ENCODE measurements around the gene SLC17A2. TPM values are rescaled to one million over a fixed set of nuclear protein-coding genes. Genes with fewer than 3 reads are reported as not detected.

Gene SLC17A2, protein sequence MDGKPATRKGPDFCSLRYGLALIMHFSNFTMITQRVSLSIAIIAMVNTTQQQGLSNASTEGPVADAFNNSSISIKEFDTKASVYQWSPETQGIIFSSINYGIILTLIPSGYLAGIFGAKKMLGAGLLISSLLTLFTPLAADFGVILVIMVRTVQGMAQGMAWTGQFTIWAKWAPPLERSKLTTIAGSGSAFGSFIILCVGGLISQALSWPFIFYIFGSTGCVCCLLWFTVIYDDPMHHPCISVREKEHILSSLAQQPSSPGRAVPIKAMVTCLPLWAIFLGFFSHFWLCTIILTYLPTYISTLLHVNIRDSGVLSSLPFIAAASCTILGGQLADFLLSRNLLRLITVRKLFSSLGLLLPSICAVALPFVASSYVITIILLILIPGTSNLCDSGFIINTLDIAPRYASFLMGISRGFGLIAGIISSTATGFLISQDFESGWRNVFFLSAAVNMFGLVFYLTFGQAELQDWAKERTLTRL
- total RNA-seq, result not detected
- long read RNA-seq, result 0 reads

DNA sequence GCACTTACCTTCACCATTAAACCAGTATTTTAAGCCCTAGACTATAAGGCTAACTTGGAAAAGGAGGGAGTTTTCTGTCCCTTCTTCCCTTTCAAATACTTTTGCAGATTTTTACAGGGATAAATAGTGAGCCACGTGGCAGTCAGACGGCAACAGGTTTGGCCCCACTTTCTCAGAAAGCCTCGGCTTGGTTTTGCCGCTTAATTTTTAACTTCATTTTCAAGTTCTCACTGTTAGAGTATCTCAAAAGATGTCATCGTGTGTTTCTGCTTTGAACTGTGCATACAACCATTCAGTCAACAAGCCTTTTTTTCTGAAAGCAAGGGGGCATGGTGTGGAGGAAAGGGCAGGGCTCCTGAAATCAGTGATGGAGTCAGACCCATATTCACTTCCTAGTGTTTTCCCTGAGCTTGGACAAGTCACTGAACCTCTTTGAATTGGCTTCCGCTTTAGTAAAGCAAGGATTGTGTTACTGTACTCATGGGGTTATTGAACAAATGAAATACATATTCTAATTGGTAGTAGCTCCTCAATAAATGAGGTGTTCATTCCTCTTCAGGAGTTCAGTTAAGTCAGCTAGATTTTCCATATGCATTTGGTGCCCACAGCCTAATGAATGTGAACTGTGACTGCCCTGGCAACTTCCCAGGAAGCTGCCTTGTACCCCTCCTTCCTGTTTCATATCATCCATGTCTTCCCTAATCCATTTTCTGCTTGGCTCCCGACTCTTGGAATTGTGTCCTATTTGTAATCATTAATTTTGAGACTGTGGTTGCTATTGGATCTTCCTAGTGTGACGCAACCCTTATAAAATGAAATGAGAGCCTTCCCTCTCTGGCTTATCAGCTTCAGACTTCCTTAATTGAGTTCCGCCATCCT lies at the start of gene SLC17A2:
Gene SLC17A2, minus strand, starts transcription at position 160 of the 879 bp plus-strand sequence. CDS start 4,895 bp downstream, outside the sequence.
- no peak for DNase-seq
- intact Hi-C loops (cut with DNase I), result no loop called here
- ATAC-seq (ENCODE audit: poor library complexity), result no peak

- intact Hi-C loops (cut with DNase I), result no loop called here
- ATAC-seq (ENCODE audit: poor library complexity) (no peak), DNase-seq (no peak)
These were observed 45.6 kb upstream of the SLC17A2 start for GRCh38 chr6:25975923-25976560.

DNA sequence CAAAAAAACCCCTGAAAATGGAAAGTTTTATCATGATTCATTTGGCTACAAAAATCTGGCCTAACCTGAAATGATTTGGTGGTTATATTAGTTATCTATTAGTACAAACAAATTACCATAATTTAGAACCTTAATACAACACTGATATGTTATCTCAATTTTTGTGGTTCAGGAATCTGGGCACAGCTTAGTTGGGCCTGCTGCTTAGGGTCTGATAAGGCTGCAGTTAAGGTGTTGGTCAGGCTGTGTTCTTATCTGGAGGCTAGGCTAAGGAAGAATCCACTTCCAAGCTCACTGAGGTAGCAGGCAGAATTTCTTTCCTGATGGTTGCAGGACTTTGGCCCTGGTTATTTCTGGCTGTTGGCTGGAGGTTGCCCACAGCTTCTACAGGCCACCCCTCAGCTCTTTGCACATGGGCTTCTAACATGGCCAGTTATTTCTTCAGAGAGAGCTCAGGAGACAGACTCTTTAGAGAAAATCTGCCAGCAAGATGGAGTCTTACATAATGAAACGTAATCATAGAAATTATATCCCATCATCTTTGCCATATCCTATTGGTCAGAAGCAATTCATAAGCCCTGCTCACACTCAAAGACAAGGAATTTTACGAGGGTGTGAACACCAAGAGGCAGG lies 43.5 kb upstream of the SLC17A2 start:
- intact Hi-C loops (cut with DNase I), result no loop called here
- no peak for DNase-seq
- ATAC-seq (ENCODE audit: poor library complexity), result no peak

- ATAC-seq (ENCODE audit: poor library complexity) (no peak), DNase-seq (no peak)
- intact Hi-C loops (cut with DNase I), result no loop called here
These were observed 42.4 kb upstream of the SLC17A2 start for GRCh38 chr6:25972902-25973301.

DNA sequence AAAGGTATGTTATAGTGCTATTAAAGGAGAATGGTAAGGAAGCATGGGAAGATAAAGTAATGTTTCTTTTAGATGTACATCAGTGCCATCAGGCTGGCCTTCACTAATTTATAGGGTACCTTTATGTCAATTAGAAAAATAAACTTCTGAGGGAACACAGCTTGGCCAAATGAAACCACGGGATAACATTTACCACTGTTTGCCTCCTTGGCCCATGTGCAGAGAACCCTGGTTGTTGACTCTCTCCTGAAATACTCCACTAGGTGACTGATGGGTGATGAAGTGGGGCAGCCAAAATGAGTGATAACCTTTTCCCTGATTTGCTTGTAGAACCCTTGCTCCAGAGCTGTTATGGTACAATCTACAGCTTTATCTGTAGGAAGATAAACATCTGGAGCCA lies 41.6 kb upstream of the SLC17A2 start:
- ATAC-seq (ENCODE audit: poor library complexity) (no peak), DNase-seq (no peak)
- intact Hi-C loops (cut with DNase I), result no loop called here

GRCh38 chr6:25971187-25971821 lies 40.8 kb upstream of the SLC17A2 start:
- ATAC-seq (ENCODE audit: poor library complexity), result peak; percentile 73
- DNase-seq, result no peak
- intact Hi-C loops (cut with DNase I), result no loop called here

DNA sequence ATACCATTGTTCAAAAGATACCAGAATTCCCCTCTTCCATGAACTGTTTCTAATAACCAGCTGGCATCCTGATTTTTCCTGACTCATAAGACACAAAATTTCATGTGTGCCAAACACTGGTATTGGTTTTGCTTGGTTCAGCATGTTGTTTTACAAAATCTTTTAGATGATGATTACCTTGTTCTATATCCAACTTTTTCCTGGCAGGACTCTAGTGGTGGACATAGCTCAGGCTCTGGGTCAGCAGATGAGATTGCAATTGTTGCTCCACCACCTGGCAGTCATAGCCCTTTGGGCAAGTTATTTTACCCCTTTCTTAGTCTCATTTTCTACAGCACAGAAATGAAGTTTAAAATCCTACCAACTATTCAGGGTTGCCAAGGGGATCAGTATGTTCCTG lies 38.3 kb upstream of the SLC17A2 start:
- intact Hi-C loops (cut with DNase I), result no loop called here
- ATAC-seq (ENCODE audit: poor library complexity) (no peak), DNase-seq (no peak)

DNA sequence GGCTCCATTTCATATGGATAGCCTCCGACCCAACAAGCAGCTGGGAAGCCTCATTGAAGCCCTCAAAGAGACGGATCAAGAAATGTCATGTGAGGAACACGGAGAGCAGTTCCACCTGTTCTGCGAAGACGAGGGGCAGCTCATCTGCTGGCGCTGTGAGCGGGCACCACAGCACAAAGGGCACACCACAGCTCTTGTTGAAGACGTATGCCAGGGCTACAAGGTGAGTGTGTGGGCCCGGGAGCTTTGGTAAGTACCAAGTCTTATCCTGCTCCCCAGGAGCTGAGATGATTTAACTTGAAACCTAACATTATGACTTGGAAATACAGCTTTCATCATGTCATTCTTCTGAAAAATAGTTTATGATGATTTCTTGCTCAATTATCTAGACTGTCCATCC lies 36.2 kb upstream of the SLC17A2 start:
- ATAC-seq (ENCODE audit: poor library complexity), result no peak
- intact Hi-C loops (cut with DNase I), result no loop called here
- no peak for DNase-seq

GRCh38 chr6:25965058-25965457 lies 34.6 kb upstream of the SLC17A2 start:
- intact Hi-C loops (cut with DNase I), result no loop called here
- DNase-seq (no peak), ATAC-seq (ENCODE audit: poor library complexity) (no peak)

GRCh38 chr6:25963426-25964123 lies 33.1 kb upstream of the SLC17A2 start:
- ATAC-seq (ENCODE audit: poor library complexity) (peak; percentile 18), DNase-seq (no peak)
- intact Hi-C loops (cut with DNase I), result no loop called here

- intact Hi-C loops (cut with DNase I), result no loop called here
- no peak for DNase-seq
These were observed 31.9 kb upstream of the SLC17A2 start, which contains the start of gene TRIM38 for GRCh38 chr6:25962149-25963127. TSS of gene TRIM38 (plus strand) at chr6:25962802. CDS start at chr6:25966523, 3,721 bp downstream.

GRCh38 chr6:25961619-25962148 lies 31.2 kb upstream of the SLC17A2 start:
- ATAC-seq (ENCODE audit: poor library complexity) (peak; percentile 12), DNase-seq (no peak)
- intact Hi-C loops (cut with DNase I), result no loop called here

More at GRCh38 chr6:25962149-25963127, 31.9 kb upstream of the SLC17A2 start, which contains the start of gene TRIM38:
- ATAC-seq (ENCODE audit: poor library complexity), result peak; percentile 95

DNA sequence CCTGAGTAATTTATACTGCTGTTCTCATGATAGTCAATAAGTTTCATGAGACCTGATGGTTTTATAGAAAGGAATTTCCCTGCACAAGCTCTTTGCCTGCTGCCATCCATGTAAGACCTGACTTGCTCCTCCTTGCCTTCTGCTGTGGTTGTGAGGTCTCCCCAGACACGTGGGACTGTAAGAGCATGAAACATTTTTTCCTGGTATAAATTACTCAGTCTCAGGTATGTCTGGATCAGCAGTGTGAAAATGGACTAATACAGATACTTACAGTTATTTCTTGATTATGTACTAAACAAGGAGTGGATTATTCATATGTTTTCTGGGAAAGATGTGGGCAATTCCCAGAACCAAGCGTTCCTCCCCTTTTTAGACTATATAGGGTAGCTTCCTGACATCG lies 30.2 kb upstream of the SLC17A2 start:
- ATAC-seq (ENCODE audit: poor library complexity) (no peak), DNase-seq (no peak)
- intact Hi-C loops (cut with DNase I), result no loop called here

DNA sequence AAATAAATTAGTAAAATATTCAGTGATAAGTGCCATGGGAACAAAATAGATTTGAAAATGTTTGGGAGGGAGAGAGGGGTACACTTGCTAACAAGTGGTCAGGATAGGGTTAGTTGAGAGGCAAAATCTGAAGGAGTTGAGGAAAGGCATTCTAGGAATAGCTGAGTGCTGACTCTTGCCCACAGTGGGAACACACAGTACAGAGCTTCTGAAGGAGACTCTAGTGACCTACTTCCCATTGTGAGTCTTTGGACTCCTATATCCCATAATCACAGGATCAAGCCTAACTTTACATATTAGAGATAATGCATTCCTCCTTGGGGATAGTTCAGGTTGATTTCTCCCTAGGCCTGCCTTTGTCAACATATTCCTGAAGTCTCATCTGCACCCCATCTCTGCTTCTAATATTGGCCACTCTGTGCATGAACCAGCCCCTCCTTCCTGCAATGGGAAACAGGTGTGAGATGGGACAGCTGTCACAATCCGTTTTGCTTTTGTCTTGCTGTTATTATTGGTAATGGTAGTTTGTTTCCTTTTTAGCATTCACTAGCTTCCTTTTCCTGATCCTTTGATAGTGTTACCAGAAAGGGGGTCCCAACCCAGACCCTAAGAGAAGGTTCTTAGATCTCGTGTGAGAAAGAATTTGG lies 29.5 kb upstream of the SLC17A2 start:
- intact Hi-C loops (cut with DNase I), result no loop called here
- ATAC-seq (ENCODE audit: poor library complexity) (no peak), DNase-seq (no peak)

- intact Hi-C loops (cut with DNase I), result no loop called here
- ATAC-seq (ENCODE audit: poor library complexity), result no peak
- no peak for DNase-seq
These were observed 28.2 kb upstream of the SLC17A2 start for GRCh38 chr6:25958700-25959162.

GRCh38 chr6:25956226-25956625 lies 25.7 kb upstream of the SLC17A2 start:
- DNase-seq (no peak), ATAC-seq (ENCODE audit: poor library complexity) (no peak)
- intact Hi-C loops (cut with DNase I), result no loop called here

Measured in Right ventricle myocardium superior (tissue), 1 donor.